ENCODE data around the gene C2orf81. TPM values are rescaled to one million over a fixed set of nuclear protein-coding genes. Genes with fewer than 3 reads are reported as not detected.

C2orf81 gene
- total and polyA plus RNA-seq, 10 of the 15 experiments (the other 5 are each of a cell fraction or from before 2014, with no cell fraction given) = 0.10 to 9.8 (median 2.7) TPM

- Histone ChIP-seq H3K4me2 (ENCODE audit: control insufficient read depth, insufficient read depth) (peak within 1 kb of the TSS; percentile 91), H3K27ac (ENCODE audit: control insufficient read depth, insufficient read depth) (peak within 1 kb of the TSS; percentile 49), H3K4me3 (peak within 1 kb of the TSS; percentile 80), H3K9me3 (replicated peaks; ENCODE audit: control insufficient read depth, insufficient read depth, low read length) (no peaks in the 10 kb centered on the region), H3K36me3 (ENCODE audit: control insufficient read depth in 2 of 2, insufficient read depth in 2 of 2, low read length in 1 of 2) (no peaks in the 10 kb centered on the region; a peak in 1 of 4 replicates), H2AFZ (ENCODE audit: control insufficient read depth, low read depth, low read length) (peak within 1 kb of the TSS; percentile 97), H3K79me2 (ENCODE audit: control insufficient read depth, insufficient read depth, low read length) (peaks cover 18% of the 10 kb centered on the region), H4K20me1 (ENCODE audit: control insufficient read depth, insufficient read depth) (no peaks in the 10 kb centered on the region), H3K9ac (ENCODE audit: control insufficient read depth, insufficient read depth, low read length) (peak within 1 kb of the TSS; percentile 81), H3K4me1 (ENCODE audit: control insufficient read depth, insufficient read depth, low read length) (peaks cover 16% of the 10 kb centered on the region), H3K27me3 (replicated peaks in 1 of 2; ENCODE audit: control insufficient read depth in 2 of 2, insufficient read depth in 2 of 2, low read length in 1 of 2) (no peaks in the 10 kb centered on the region)
- FAIRE-seq = peak; percentile 89
- in situ Hi-C loops (cut with MboI) (no loop called here), intact Hi-C loops (cut with micrococcal nuclease; ENCODE audit: unreplicated experiment) (loop anchor here (1.0 to 2.0 kb wide), 3 partner anchors 28 to 74 kb away; partner anchors contain the start of genes AUP1, C2orf81, HTRA2 and TTC31)
- peak; percentile 99 for DNase-seq (ENCODE audit: low read depth, low spot score)
- RAD21 ChIA-PET (ENCODE audit: unreplicated experiment) = interaction anchor here (0.6 to 2.3 kb wide), 12 partner anchors 10 to 133 kb away, joined by 3 to 13 read pairs (median 4); partner anchors contain the start of genes C2orf81, CCDC142, TTC31 and WDR54
- TSS peak; percentile 69 for BruUV-seq (replicated peaks)
- WGBS (ENCODE audit: insufficient coverage, insufficient replicate concordance, low lambda C conversion rate, missing lambda C conversion rate) = under 1% methylated on average over 40 of the region's 40 CpGs
- CTCF ChIA-PET = interaction anchor here (0.7 to 6.7 kb wide), 13 partner anchors 10 to 133 kb away, joined by 3 to 54 read pairs (median 6); partner anchors contain the start of genes CCDC142 and TTC31
- peak; percentile 56 for ATAC-seq
- POLR2A ChIA-PET = interaction anchor here (0.5 to 5.8 kb wide), 15 partner anchors 10 to 96 kb away, joined by 3 to 44 read pairs (median 6); partner anchors contain the start of genes AUP1, C2orf81, CCDC142 and HTRA2
- SMC1A ChIA-PET (ENCODE audit: uncharacterized antibody, unreplicated experiment) = interaction anchor here (0.6 to 5.5 kb wide), 13 partner anchors 12 to 132 kb away, joined by 3 to 24 read pairs (median 4); partner anchors contain the start of genes C2orf81, CCDC142, RTKN and TTC31
- TF ChIP-seq EZH2 (IDR thresholded peaks at IDR 0.05; ENCODE audit: borderline replicate concordance, control insufficient read depth, low read depth, low read length) (no peak), SMAD5 (IDR thresholded peaks at IDR 0.05; ENCODE audit: low read depth) (no peak), CBX3 (IDR thresholded peaks at IDR 0.05; ENCODE audit: borderline replicate concordance, low read depth) (no peak), NR2C2 (IDR thresholded peaks at IDR 0.05; ENCODE audit: borderline replicate concordance, control insufficient read depth, insufficient read length, low read depth) (peak; percentile 90), STAT3 (IDR thresholded peaks at IDR 0.05; ENCODE audit: low read depth, low read length) (peak; percentile 70; the same call in 1 of the 2 replicates), CTCF (IDR thresholded peaks at IDR 0.05 in 2 of 3, conservative IDR thresholded peaks at IDR 0.05 in 1 of 3; ENCODE audit: control insufficient read depth in 2 of 3, extremely low read depth in 1 of 3, insufficient read depth in 1 of 3, low read depth in 3 of 3, low read length in 3 of 3) (no peak), ELK1 (IDR thresholded peaks at IDR 0.05; ENCODE audit: low read depth, low read length) (peak; percentile 74; the same call in 1 of the 2 replicates), FOXM1 (IDR thresholded peaks at IDR 0.05; ENCODE audit: low read depth, low read length) (peak; percentile 49; the same call in 1 of the 2 replicates), LARP7 (IDR thresholded peaks at IDR 0.05) (no peak), POLR2AphosphoS2 (IDR thresholded peaks at IDR 0.05; ENCODE audit: low read depth, low read length) (peak; percentile 45; the same call in 1 of the 2 replicates), E4F1 (IDR thresholded peaks at IDR 0.05; ENCODE audit: borderline replicate concordance, partially characterized antibody) (peak; percentile 77)
Observed at GRCh38 chr2:74454654-74455511, 33.5 kb upstream of the C2orf81 start, which contains the start of gene INO80B. Gene INO80B (plus strand): TSS chr2:74455087. CDS start chr2:74455117, 30 bp downstream.
